HUES48 (cell line): ENCODE measurements around the gene FOCAD.

Experiments used
- H3K27ac ChIP-seq: one replicate; pipeline ENCODE4 v1.7.0; 2013; ENCODE audit warnings: low read depth, low read length, inconsistent platforms
- H3K27me3 ChIP-seq: 2 replicates; pipeline ENCODE4 v1.6.1; 2013; ENCODE audit warnings: mild to moderate bottlenecking, low read length; ENCODE audit not compliant: control insufficient read depth, insufficient read depth
- H3K36me3 ChIP-seq: 2 replicates; pipeline ENCODE4 v1.6.1; 2013; ENCODE audit warnings: low read length; ENCODE audit not compliant: control insufficient read depth, insufficient read depth
- H3K4me1 ChIP-seq: 2 replicates; pipeline ENCODE4 v1.6.1; 2013; ENCODE audit warnings: mild to moderate bottlenecking, low read length; ENCODE audit not compliant: control insufficient read depth, insufficient read depth
- H3K4me3 ChIP-seq: 2 replicates; pipeline ENCODE4 v1.5.1; 2013; ENCODE audit warnings: mild to moderate bottlenecking, low read depth, low read length
- H3K9ac ChIP-seq: 2 replicates; pipeline ENCODE4 v1.6.1; 2013; ENCODE audit warnings: mild to moderate bottlenecking, low read depth, low read length, moderate library complexity
- H3K9me3 ChIP-seq: 2 replicates; pipeline ENCODE4 v1.6.1; 2013; ENCODE audit warnings: low read length; ENCODE audit not compliant: control insufficient read depth, insufficient read depth

Gene FOCAD

GRCh38 chr9:21043841-21044240 is 359.8 kb downstream of the FOCAD start:
- Histone ChIP-seq H3K27ac (no peak overlapping the region), H3K36me3 (no peaks in the 10 kb centered on the region), H3K9me3 (no peaks in the 10 kb centered on the region), H3K9ac (no peak overlapping the region), H3K4me1 (peaks cover 3% of the 10 kb centered on the region; the same call in 1 of the 2 replicates), H3K27me3 (no peaks in the 10 kb centered on the region), H3K4me3 (no peak overlapping the region)
